Measurements from ENCODE around the gene MAPK1.

The MAPK1 gene

GRCh38 chr22:21736084-21736642, 131.3 kb downstream of the MAPK1 start:
- Histone ChIP-seq H3K9me2 (replicated peaks; ENCODE audit: insufficient read depth, low read length) (no peaks in the 10 kb centered on the region), H3K9me3 (replicated peaks; ENCODE audit: insufficient read depth, low read length) (no peaks in the 10 kb centered on the region), H3F3A (ENCODE audit: insufficient read depth, low read length) (no peaks in the 10 kb centered on the region), H3K27me3 (replicated peaks; ENCODE audit: insufficient read depth, low read length) (no peaks in the 10 kb centered on the region), H3K4me3 (ENCODE audit: low read length) (no peak overlapping the region), H3K4me1 (ENCODE audit: low read length) (peaks cover 9% of the 10 kb centered on the region; the same call in 1 of the 2 replicates), H3K27ac (ENCODE audit: low read length) (no peak overlapping the region), H3K4me2 (ENCODE audit: low read depth, low read length) (peak overlapping the region; percentile 60), H3K79me2 (ENCODE audit: low read length) (no peaks in the 10 kb centered on the region), H4K20me1 (ENCODE audit: insufficient read depth, low read length) (no peaks in the 10 kb centered on the region), H3K36me3 (replicated peaks; ENCODE audit: insufficient read depth, low read length) (no peaks in the 10 kb centered on the region), H2AFZ (ENCODE audit: low read length) (no peak overlapping the region), H3K9ac (ENCODE audit: low read length) (no peak overlapping the region)
- TF ChIP-seq EZH2 (optimal IDR thresholded peaks at IDR 0.05; ENCODE audit: low read depth, low read length) (no peak), EZH2phosphoT487 (IDR thresholded peaks at IDR 0.05; ENCODE audit: low read length) (no peak), CTCF (IDR thresholded peaks at IDR 0.05; ENCODE audit: low read length) (no peak)
- DNase-seq: no peak

GRCh38 chr22:21735200-21736083, 132.0 kb downstream of the MAPK1 start, which contains the start of gene YPEL1:
TSS of gene YPEL1 (minus strand) at chr22:21735794. CDS start at chr22:21710744, 25,050 bp downstream.
- no peak for TF ChIP-seq EZH2 (optimal IDR thresholded peaks at IDR 0.05; ENCODE audit: low read depth, low read length)

GRCh38 chr22:21734540-21735199, 132.8 kb downstream of the MAPK1 start:
- peak; percentile 37 for DNase-seq
- H3F3A ChIP-seq (ENCODE audit: insufficient read depth, low read length): no peaks in the 10 kb centered on the region
- peaks cover 9% of the 10 kb centered on the region; the same call in 1 of the 2 replicates for H3K4me1 ChIP-seq (ENCODE audit: low read length)
- no peaks in the 10 kb centered on the region for H3K27me3 ChIP-seq (replicated peaks; ENCODE audit: insufficient read depth, low read length)
- H3K9me3 ChIP-seq (replicated peaks; ENCODE audit: insufficient read depth, low read length): no peaks in the 10 kb centered on the region
- H3K27ac ChIP-seq (ENCODE audit: low read length): peak overlapping the region; percentile 34; the same call in 1 of the 2 replicates
- H3K4me2 ChIP-seq (ENCODE audit: low read depth, low read length): peak overlapping the region; percentile 74
- H3K9ac ChIP-seq (ENCODE audit: low read length): peak overlapping the region; percentile 59; the same call in 1 of the 2 replicates
- no peaks in the 10 kb centered on the region for H3K9me2 ChIP-seq (replicated peaks; ENCODE audit: insufficient read depth, low read length)
- peak overlapping the region; percentile 65 for H3K4me3 ChIP-seq (ENCODE audit: low read length)
- H4K20me1 ChIP-seq (ENCODE audit: insufficient read depth, low read length): no peaks in the 10 kb centered on the region
- peak overlapping the region; percentile 79 for H2AFZ ChIP-seq (ENCODE audit: low read length)
- H3K79me2 ChIP-seq (ENCODE audit: low read length): no peaks in the 10 kb centered on the region
- no peaks in the 10 kb centered on the region for H3K36me3 ChIP-seq (replicated peaks; ENCODE audit: insufficient read depth, low read length)
- no peak for TF ChIP-seq EZH2phosphoT487 (IDR thresholded peaks at IDR 0.05; ENCODE audit: low read length)
- no peak for TF ChIP-seq CTCF (IDR thresholded peaks at IDR 0.05; ENCODE audit: low read length)
- no peak for TF ChIP-seq EZH2 (optimal IDR thresholded peaks at IDR 0.05; ENCODE audit: low read depth, low read length)

More at GRCh38 chr22:21735200-21736083, 132.0 kb downstream of the MAPK1 start, which contains the start of gene YPEL1:
- H2AFZ ChIP-seq (ENCODE audit: low read length): peak within 1 kb of the TSS; percentile 79
- peak within 1 kb of the TSS; percentile 34; the same call in 1 of the 2 replicates for H3K27ac ChIP-seq (ENCODE audit: low read length)
- H3K9me2 ChIP-seq (replicated peaks; ENCODE audit: insufficient read depth, low read length): no peaks in the 10 kb centered on the region
- no peaks in the 10 kb centered on the region for H3K27me3 ChIP-seq (replicated peaks; ENCODE audit: insufficient read depth, low read length)
- no peaks in the 10 kb centered on the region for H3F3A ChIP-seq (ENCODE audit: insufficient read depth, low read length)
- H3K79me2 ChIP-seq (ENCODE audit: low read length): no peaks in the 10 kb centered on the region
- peak within 1 kb of the TSS; percentile 74 for H3K4me2 ChIP-seq (ENCODE audit: low read depth, low read length)
- peak; percentile 96 for DNase-seq
- peak within 1 kb of the TSS; percentile 59; the same call in 1 of the 2 replicates for H3K9ac ChIP-seq (ENCODE audit: low read length)
- H3K9me3 ChIP-seq (replicated peaks; ENCODE audit: insufficient read depth, low read length): no peaks in the 10 kb centered on the region
- H3K36me3 ChIP-seq (replicated peaks; ENCODE audit: insufficient read depth, low read length): no peaks in the 10 kb centered on the region
- peak within 1 kb of the TSS; percentile 65 for H3K4me3 ChIP-seq (ENCODE audit: low read length)
- no peaks in the 10 kb centered on the region for H4K20me1 ChIP-seq (ENCODE audit: insufficient read depth, low read length)
- H3K4me1 ChIP-seq (ENCODE audit: low read length): peaks cover 9% of the 10 kb centered on the region; the same call in 1 of the 2 replicates

Measured in MM.1S (cell line).